Glutamatergic neuron (in vitro differentiated cells): Measurements from ENCODE around the gene PIP5K1B. TPM values are rescaled to one million over a fixed set of nuclear protein-coding genes. Genes with fewer than 3 reads are reported as not detected.

Experiments used
- DNase-seq: peaks from one replicate; pipeline ENCODE4 v3.0.0; 2022
- H3K27ac Mint-ChIP-seq: one replicate; pipeline ENCODE4 v1.8.0; 2020; ENCODE audit warnings: mild to moderate bottlenecking, mixed read lengths, inconsistent platforms; ENCODE audit not compliant: unreplicated experiment
- H3K27me3 Mint-ChIP-seq: one replicate; pipeline ENCODE4 v1.8.0; 2020; ENCODE audit warnings: mild to moderate bottlenecking, moderate library complexity, mixed read lengths, inconsistent platforms; ENCODE audit not compliant: unreplicated experiment
- H3K36me3 Mint-ChIP-seq: one replicate; pipeline ENCODE4 v1.8.0; 2020; ENCODE audit warnings: mild to moderate bottlenecking, mixed read lengths, inconsistent platforms; ENCODE audit not compliant: unreplicated experiment
- H3K4me1 Mint-ChIP-seq: one replicate; pipeline ENCODE4 v1.8.0; 2020; ENCODE audit warnings: mild to moderate bottlenecking, low read depth, mixed read lengths, inconsistent platforms; ENCODE audit not compliant: unreplicated experiment
- H3K4me3 Mint-ChIP-seq: one replicate; pipeline ENCODE4 v1.8.0; 2020; ENCODE audit warnings: mild to moderate bottlenecking, mixed read lengths, inconsistent platforms; ENCODE audit not compliant: unreplicated experiment
- H3K9me3 Mint-ChIP-seq: one replicate; pipeline ENCODE4 v1.8.0; 2020; ENCODE audit warnings: mild to moderate bottlenecking, moderate library complexity, mixed read lengths, inconsistent platforms; ENCODE audit not compliant: unreplicated experiment
- CTCF ChIP-seq: fragments of 200-600 bp; sonication (generic); IDR thresholded peaks from one replicate; pipeline ENCODE4 v1.5.0; 2021; ENCODE audit not compliant: partially characterized antibody, unreplicated experiment
- total RNA-seq: library from RNA; stranded (reverse); fragmentation: NEBNext Ultra II Directional; extraction: Animal tissue kit (Norgen Biotek cat#: 25700); gene quantifications from one replicate; pipeline ENCODE4 v1.2.1, GENCODE V29; 2021; ENCODE audit not compliant: unreplicated experiment

PIP5K1B gene
- total RNA-seq, 1 donor from 2014 or later: 0.27 TPM

- Mint-ChIP-seq H3K27ac (no peak overlapping the region), H3K27me3 (no peaks in the 10 kb centered on the region), H3K9me3 (no peaks in the 10 kb centered on the region), H3K4me3 (no peak overlapping the region), H3K36me3 (no peaks in the 10 kb centered on the region), H3K4me1 (no peaks in the 10 kb centered on the region)
- DNase-seq: no peak
- no peak for TF ChIP-seq CTCF
Measured at GRCh38 chr9:68827837-68828744, 123.1 kb downstream of the PIP5K1B start.

- no peaks in the 10 kb centered on the region for H3K36me3 Mint-ChIP-seq
- H3K27ac Mint-ChIP-seq: no peak overlapping the region
- H3K4me3 Mint-ChIP-seq: no peak overlapping the region
- H3K9me3 Mint-ChIP-seq: no peaks in the 10 kb centered on the region
- TF ChIP-seq CTCF: no peak
- H3K4me1 Mint-ChIP-seq: no peaks in the 10 kb centered on the region
- H3K27me3 Mint-ChIP-seq: no peaks in the 10 kb centered on the region
- no peak for DNase-seq
Measured at GRCh38 chr9:68832101-68832500, 127.1 kb downstream of the PIP5K1B start.

GRCh38 chr9:68832861-68833518, 128.0 kb downstream of the PIP5K1B start:
- H3K27me3 Mint-ChIP-seq: no peaks in the 10 kb centered on the region
- no peaks in the 10 kb centered on the region for H3K4me1 Mint-ChIP-seq
- no peak for TF ChIP-seq CTCF
- DNase-seq: no peak
- H3K9me3 Mint-ChIP-seq: no peaks in the 10 kb centered on the region
- H3K4me3 Mint-ChIP-seq: no peak overlapping the region
- H3K36me3 Mint-ChIP-seq: no peaks in the 10 kb centered on the region
- no peak overlapping the region for H3K27ac Mint-ChIP-seq

- no peak for DNase-seq
- Mint-ChIP-seq H3K4me3 (no peak overlapping the region), H3K36me3 (no peaks in the 10 kb centered on the region), H3K9me3 (no peaks in the 10 kb centered on the region), H3K27ac (no peak overlapping the region), H3K4me1 (no peaks in the 10 kb centered on the region), H3K27me3 (no peaks in the 10 kb centered on the region)
- TF ChIP-seq CTCF: no peak
Measured at GRCh38 chr9:68834931-68835520, 130.0 kb downstream of the PIP5K1B start.
